GM23338 (cell line): ENCODE measurements around the gene LRRFIP2. TPM values are rescaled to one million over a fixed set of nuclear protein-coding genes. Genes with fewer than 3 reads are reported as not detected.

Experiments
- ATAC-seq: fragments of 200-7000 bp; cut with Tn5 transposase; 3 replicates; pipeline ENCODE4 v1.9.1; 2020
- DNase-seq: peaks from one replicate; pipeline ENCODE4 v3.0.0-alpha.2; 2015; ENCODE audit warnings: low spot score
- H2AFZ ChIP-seq: fragments of 200-600 bp; sonication (generic); 2 replicates; pipeline ENCODE4 v1.8.0; 2016; ENCODE audit warnings: antibody characterized with exemption, mild to moderate bottlenecking, moderate library complexity
- H3F3A ChIP-seq: fragments of 200-600 bp; sonication (generic); replicated peaks from 2 replicates; pipeline ENCODE4 v1.8.0; 2017; ENCODE audit warnings: antibody characterized with exemption, mixed run types, low read depth
- H3K27ac ChIP-seq: fragments of 200-600 bp; sonication (generic); 2 replicates; pipeline ENCODE4 v1.6.1; 2016; ENCODE audit warnings: low read depth
- H3K27me3 ChIP-seq: fragments of 200-600 bp; sonication (generic); 2 replicates; pipeline ENCODE4 v1.8.0; 2016; ENCODE audit warnings: mild to moderate bottlenecking, mixed run types, moderate library complexity; ENCODE audit not compliant: insufficient read depth
- H3K36me3 ChIP-seq: fragments of 200-600 bp; sonication (generic); 2 replicates; pipeline ENCODE4 v1.8.0; 2016; ENCODE audit warnings: mild to moderate bottlenecking; ENCODE audit not compliant: insufficient read depth
- H3K4me1 ChIP-seq: fragments of 200-600 bp; sonication (generic); 2 replicates; pipeline ENCODE4 v1.8.0; 2016; ENCODE audit warnings: mild to moderate bottlenecking, moderate library complexity; ENCODE audit not compliant: insufficient read depth
- H3K4me2 ChIP-seq: fragments of 200-600 bp; sonication (generic); 2 replicates; pipeline ENCODE4 v1.7.1; 2017; ENCODE audit warnings: mixed run types
- H3K4me3 ChIP-seq: fragments of 200-600 bp; sonication (generic); 2 replicates; pipeline ENCODE4 v1.6.1; 2016; ENCODE audit warnings: mixed run types
- H3K79me2 ChIP-seq: fragments of 200-600 bp; sonication (generic); replicated peaks from 2 replicates; pipeline ENCODE4 v1.8.0; 2017; ENCODE audit warnings: mild to moderate bottlenecking; ENCODE audit not compliant: insufficient read depth
- H3K9me2 ChIP-seq: fragments of 200-600 bp; sonication (generic); 2 replicates; pipeline ENCODE4 v1.8.0; 2017; ENCODE audit not compliant: insufficient read depth
- H4K20me1 ChIP-seq: fragments of 200-600 bp; sonication (generic); replicated peaks from 2 replicates; pipeline ENCODE4 v1.8.0; 2017; ENCODE audit warnings: mild to moderate bottlenecking; ENCODE audit not compliant: insufficient read depth
- H3K27ac Mint-ChIP-seq: 2 replicates; pipeline ENCODE4 v1.8.0; 2020; ENCODE audit warnings: inconsistent platforms, mild to moderate bottlenecking, moderate library complexity, mixed read lengths
- H3K27me3 Mint-ChIP-seq: 3 replicates; pipeline ENCODE4 v1.8.0; 2022; ENCODE audit warnings: low read depth, mild to moderate bottlenecking, moderate library complexity, mixed read lengths, inconsistent platforms; ENCODE audit not compliant: insufficient read depth, poor library complexity
- H3K36me3 Mint-ChIP-seq: 3 replicates; pipeline ENCODE4 v1.8.0; 2021; ENCODE audit warnings: low read depth, mild to moderate bottlenecking, inconsistent platforms, moderate library complexity, mixed read lengths
- H3K4me1 Mint-ChIP-seq: 3 replicates; pipeline ENCODE4 v1.8.0; 2020; ENCODE audit warnings: mild to moderate bottlenecking, inconsistent platforms, mixed read lengths
- H3K4me3 Mint-ChIP-seq: 3 replicates; pipeline ENCODE4 v1.8.0; 2021; ENCODE audit warnings: moderate library complexity, mild to moderate bottlenecking, inconsistent platforms, mixed read lengths
- H3K9me3 Mint-ChIP-seq: 3 replicates; pipeline ENCODE4 v1.8.0; 2020; ENCODE audit warnings: moderate library complexity, mild to moderate bottlenecking, inconsistent platforms, mixed read lengths
- CREB1 ChIP-seq: fragments of 250-450 bp; sonication (Bioruptor Pico); IDR thresholded peaks from 2 replicates; pipeline ENCODE4 v1.5.0; 2020; ENCODE audit warnings: low read depth, mild to moderate bottlenecking, moderate library complexity
- EZH2 ChIP-seq: fragments of 200-600 bp; sonication (generic); IDR thresholded peaks from one replicate; pipeline ENCODE4 v1.8.0; 2017; ENCODE audit warnings: antibody characterized with exemption, mild to moderate bottlenecking, low read depth; ENCODE audit not compliant: unreplicated experiment
- EZH2phosphoT487 ChIP-seq: fragments of 200-600 bp; sonication (generic); IDR thresholded peaks from one replicate; pipeline ENCODE4 v1.8.1; 2018; ENCODE audit warnings: antibody characterized with exemption; ENCODE audit not compliant: unreplicated experiment
- JUNB ChIP-seq: IDR thresholded peaks from one replicate; pipeline ENCODE4 v1.6.1; 2016; ENCODE audit warnings: antibody characterized with exemption; ENCODE audit not compliant: unreplicated experiment
- NANOG ChIP-seq: IDR thresholded peaks from 2 replicates; pipeline ENCODE4 v1.6.1; 2016; ENCODE audit warnings: antibody characterized with exemption, borderline replicate concordance
- POLR2AphosphoS5 ChIP-seq: IDR thresholded peaks from 2 replicates; pipeline ENCODE4 v1.6.1; 2016; ENCODE audit warnings: antibody characterized with exemption, low read depth
- ZNF114 ChIP-seq: fragments of 250-450 bp; sonication (Bioruptor Pico); IDR thresholded peaks from 2 replicates; pipeline ENCODE4 v1.5.0; 2020; ENCODE audit warnings: mild to moderate bottlenecking, moderate library complexity
- ZNF331 ChIP-seq: fragments of 250-450 bp; sonication (Bioruptor Pico); IDR thresholded peaks from 2 replicates; pipeline ENCODE4 v1.5.0; 2020; ENCODE audit warnings: low read depth, mild to moderate bottlenecking, moderate library complexity
- ZNF462 ChIP-seq: fragments of 250-450 bp; sonication (Bioruptor Pico); IDR thresholded peaks from 2 replicates; pipeline ENCODE4 v1.5.0; 2020; ENCODE audit warnings: mild to moderate bottlenecking, moderate library complexity
- polyA plus RNA-seq: library from polyadenylated mRNA; unstranded; fragments of >200 nt; fragmentation: Nextera tagmentation; extraction: Ambion mirVana; gene quantifications from 2 replicates; pipeline ENCODE4 v1.2.1, GENCODE V29; 2016
- total RNA-seq: library from RNA; depleted of rRNA; stranded (reverse); fragments of >200 nt; shearing (Covaris generic); gene quantifications from 2 replicates; pipeline ENCODE4 v1.2.3, GENCODE V29; 2014
- TF ChIP-seq, protein P1 (sequence below), 2 experiments: fragments of 200-600 bp in 1 of 2; sonication (generic) in 1 of 2; conservative IDR thresholded peaks; 2 replicates each; pipeline versions ENCODE4 v1.5.1 to v1.6.1; 2016 to 2017; ENCODE audit warnings: antibody characterized with exemption in 2 of 2, low read depth in 2 of 2, mild to moderate bottlenecking in 2 of 2, moderate library complexity in 1 of 2

Gene LRRFIP2
- total and polyA plus RNA-seq, 2 experiments from 2014 or later: 20.3 to 29.0 TPM

- TF ChIP-seq ZNF462: no peak
- TF ChIP-seq ZNF331 (CRISPR knock-in tag): no peak
- no peak for TF ChIP-seq NANOG
- no peak for TF ChIP-seq JUNB
- no peak for TF ChIP-seq EZH2phosphoT487
These were observed 3.2 kb downstream of the LRRFIP2 start (continued) for GRCh38 chr3:37171144-37171543.

DNA sequence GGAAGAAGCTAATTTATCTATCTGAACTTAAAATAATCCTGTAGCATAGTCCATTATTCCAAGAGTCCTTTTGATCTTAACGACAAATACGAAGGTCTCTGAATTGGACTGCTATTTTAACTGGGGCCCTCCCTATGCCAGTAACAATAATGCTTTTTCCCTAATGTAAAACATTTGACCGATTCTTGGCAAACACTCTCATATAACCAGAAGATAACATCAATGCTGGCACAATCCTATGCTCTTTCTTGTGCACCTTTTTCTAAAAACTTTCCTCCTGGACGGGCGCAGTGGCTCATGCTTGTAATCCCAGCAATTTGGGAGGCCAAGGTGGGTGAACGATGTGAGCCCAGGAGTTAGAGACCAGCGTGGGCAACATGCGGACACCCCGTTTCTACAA is 3.9 kb downstream of the LRRFIP2 start:
- Histone ChIP-seq H3K36me3 (no peaks in the 10 kb centered on the region), H3K79me2 (peaks cover 31% of the 10 kb centered on the region), H2AFZ (no peak overlapping the region), H3K27me3 (no peaks in the 10 kb centered on the region), H3F3A (no peaks in the 10 kb centered on the region), H3K4me2 (no peak overlapping the region), H3K4me1 (peaks cover 8% of the 10 kb centered on the region; the same call in 1 of the 2 replicates), H3K27ac (no peak overlapping the region), H4K20me1 (no peaks in the 10 kb centered on the region; the same call in 1 of the 2 replicates), H3K4me3 (no peak overlapping the region), H3K9me2 (no peaks in the 10 kb centered on the region)
- Mint-ChIP-seq H3K9me3 (no peaks in the 10 kb centered on the region), H3K4me1 (peaks cover 13% of the 10 kb centered on the region), H3K27me3 (peaks cover 4% of the 10 kb centered on the region), H3K4me3 (no peak overlapping the region), H3K27ac (no peak overlapping the region), H3K36me3 (no peaks in the 10 kb centered on the region)
- ATAC-seq (no peak), DNase-seq (no peak)
- TF ChIP-seq EZH2 (no peak), ZNF114 (CRISPR knock-in tag) (no peak), JUNB (no peak), ZNF331 (CRISPR knock-in tag) (no peak), POLR2AphosphoS5 (no peak), NANOG (no peak), CREB1 (no peak)
- TF ChIP-seq, protein P1, sequence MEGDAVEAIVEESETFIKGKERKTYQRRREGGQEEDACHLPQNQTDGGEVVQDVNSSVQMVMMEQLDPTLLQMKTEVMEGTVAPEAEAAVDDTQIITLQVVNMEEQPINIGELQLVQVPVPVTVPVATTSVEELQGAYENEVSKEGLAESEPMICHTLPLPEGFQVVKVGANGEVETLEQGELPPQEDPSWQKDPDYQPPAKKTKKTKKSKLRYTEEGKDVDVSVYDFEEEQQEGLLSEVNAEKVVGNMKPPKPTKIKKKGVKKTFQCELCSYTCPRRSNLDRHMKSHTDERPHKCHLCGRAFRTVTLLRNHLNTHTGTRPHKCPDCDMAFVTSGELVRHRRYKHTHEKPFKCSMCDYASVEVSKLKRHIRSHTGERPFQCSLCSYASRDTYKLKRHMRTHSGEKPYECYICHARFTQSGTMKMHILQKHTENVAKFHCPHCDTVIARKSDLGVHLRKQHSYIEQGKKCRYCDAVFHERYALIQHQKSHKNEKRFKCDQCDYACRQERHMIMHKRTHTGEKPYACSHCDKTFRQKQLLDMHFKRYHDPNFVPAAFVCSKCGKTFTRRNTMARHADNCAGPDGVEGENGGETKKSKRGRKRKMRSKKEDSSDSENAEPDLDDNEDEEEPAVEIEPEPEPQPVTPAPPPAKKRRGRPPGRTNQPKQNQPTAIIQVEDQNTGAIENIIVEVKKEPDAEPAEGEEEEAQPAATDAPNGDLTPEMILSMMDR (conservative IDR thresholded peaks at IDR 0.05; ENCODE audit: low read depth in 2 of 2): no peak
